Measurements from ENCODE around the gene CAMSAP1. TPM values are rescaled to one million over a fixed set of nuclear protein-coding genes. Genes with fewer than 3 reads are reported as not detected.

The CAMSAP1 gene
- total RNA-seq, 4 donors from 2014 or later, result 32.2 to 46.1 (median 34.0) TPM

- intact Hi-C loops (cut with DNase I; ENCODE audit: low total_unique reads), result no loop called here
- WGBS, 2 donors, result 67 to 69% methylated on average over 12 of the region's 12 CpGs
- no peak for TF ChIP-seq CTCF (IDR thresholded peaks at IDR 0.05)
- TF ChIP-seq POLR2A (IDR thresholded peaks at IDR 0.05), result no peak
- no peak for DNase-seq (ENCODE audit: low spot score in 2 of 2)
- H3K4me3 ChIP-seq (ENCODE audit: low read depth, poor library complexity, severe bottlenecking), result no peak overlapping the region
These were observed 146.9 kb downstream of the CAMSAP1 start for GRCh38 chr9:135760465-135760864.

- 88% methylated on average over 13 to 24 of the region's 24 CpGs for WGBS, 2 donors
- DNase-seq (ENCODE audit: low spot score in 2 of 2), result no peak
- intact Hi-C loops (cut with DNase I; ENCODE audit: low total_unique reads), result no loop called here
- no peak for TF ChIP-seq POLR2A (IDR thresholded peaks at IDR 0.05)
- no peak for TF ChIP-seq CTCF (IDR thresholded peaks at IDR 0.05)
- H3K4me3 ChIP-seq (ENCODE audit: low read depth, poor library complexity, severe bottlenecking), result no peak overlapping the region
These were observed 147.6 kb downstream of the CAMSAP1 start for GRCh38 chr9:135759676-135760300.

- WGBS, 2 donors, result 75 to 93% methylated on average over 10 of the region's 10 CpGs
- intact Hi-C loops (cut with DNase I; ENCODE audit: low total_unique reads), result no loop called here
- DNase-seq (ENCODE audit: low spot score in 2 of 2), result no peak
- no peak for TF ChIP-seq CTCF (IDR thresholded peaks at IDR 0.05)
- no peak for TF ChIP-seq POLR2A (IDR thresholded peaks at IDR 0.05)
- H3K4me3 ChIP-seq (ENCODE audit: low read depth, poor library complexity, severe bottlenecking), result no peak overlapping the region
These were observed 148.5 kb downstream of the CAMSAP1 start for GRCh38 chr9:135758870-135759269.

Other genes starting within 250 kb of the CAMSAP1 start
- not detected for gene LCN9, start 244.2 kb downstream of the CAMSAP1 start, total RNA-seq
- gene SOHLH1, start 208.1 kb downstream of the CAMSAP1 start, total RNA-seq, result under 1 TPM in 1 of 4 donors, not detected in 3; 0.71 TPM
- gene KCNT1, start 205.4 kb downstream of the CAMSAP1 start, total RNA-seq, result under 1 TPM in 1 of 4 donors, not detected in 3; 0.10 TPM
- 10 to 100 TPM; 89.3 to 99.3 (median 96.9) TPM for gene UBAC1, start 53.8 kb upstream of the CAMSAP1 start, total RNA-seq
- gene NACC2, start 187.7 kb upstream of the CAMSAP1 start, total RNA-seq, result 10 to 100 TPM in 3 of 4 donors, 1 to 10 TPM in 1; 9.1 to 17.3 (median 13.4) TPM
- 10 to 100 TPM; 52.3 to 62.9 (median 55.1) TPM for gene TMEM250, start 211.3 kb upstream of the CAMSAP1 start, total RNA-seq

Data from lower leg skin (tissue), 4 donors.